Activated CD8-positive, alpha-beta memory T cell treated with anti-CD3 and anti-CD28 coated beads for 24 hours (primary cell): Measurements from ENCODE around the gene FMR1.

Experiments
- DNase-seq: peaks from one replicate; pipeline ENCODE4 v3.0.0-alpha.2; 2020

FMR1 gene

GRCh38 chrX:147911192-147912022, at the start of gene FMR1:
Gene FMR1 (plus strand): TSS chrX:147911919. CDS start chrX:147912180, 261 bp downstream.
- peak; percentile 93 for DNase-seq

- DNase-seq = no peak
These were observed 35.7 kb upstream of the FMR1 start for GRCh38 chrX:147875866-147876596.

- no peak for DNase-seq
These were observed 34.7 kb upstream of the FMR1 start for GRCh38 chrX:147876849-147877646.

- DNase-seq = no peak
These were observed 34.0 kb upstream of the FMR1 start for GRCh38 chrX:147877726-147878125.

GRCh38 chrX:147884958-147885357, 26.8 kb upstream of the FMR1 start:
- DNase-seq = no peak

- no peak for DNase-seq
These were observed 21.0 kb upstream of the FMR1 start for GRCh38 chrX:147890756-147891155.

GRCh38 chrX:147891896-147892295, 19.8 kb upstream of the FMR1 start:
- no peak for DNase-seq

DNA sequence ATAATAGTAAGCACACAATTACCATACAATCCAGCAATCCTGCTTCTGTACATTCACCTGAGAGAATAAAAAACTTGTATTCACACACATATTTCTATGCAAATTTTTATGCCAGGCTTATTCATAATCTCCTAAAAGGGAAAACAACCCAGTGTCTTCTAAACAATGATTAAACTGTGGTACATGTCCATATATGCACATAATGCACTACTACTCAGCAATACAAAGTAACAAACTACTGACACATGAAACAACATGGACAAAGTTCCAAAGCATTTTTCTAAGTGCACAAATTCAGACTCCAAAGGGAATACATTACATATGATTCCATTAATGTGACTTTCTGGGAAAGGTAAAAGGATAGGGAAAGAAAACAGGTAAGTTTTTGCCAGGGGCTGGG, 18.0 kb upstream of the FMR1 start:
- DNase-seq = no peak

DNA sequence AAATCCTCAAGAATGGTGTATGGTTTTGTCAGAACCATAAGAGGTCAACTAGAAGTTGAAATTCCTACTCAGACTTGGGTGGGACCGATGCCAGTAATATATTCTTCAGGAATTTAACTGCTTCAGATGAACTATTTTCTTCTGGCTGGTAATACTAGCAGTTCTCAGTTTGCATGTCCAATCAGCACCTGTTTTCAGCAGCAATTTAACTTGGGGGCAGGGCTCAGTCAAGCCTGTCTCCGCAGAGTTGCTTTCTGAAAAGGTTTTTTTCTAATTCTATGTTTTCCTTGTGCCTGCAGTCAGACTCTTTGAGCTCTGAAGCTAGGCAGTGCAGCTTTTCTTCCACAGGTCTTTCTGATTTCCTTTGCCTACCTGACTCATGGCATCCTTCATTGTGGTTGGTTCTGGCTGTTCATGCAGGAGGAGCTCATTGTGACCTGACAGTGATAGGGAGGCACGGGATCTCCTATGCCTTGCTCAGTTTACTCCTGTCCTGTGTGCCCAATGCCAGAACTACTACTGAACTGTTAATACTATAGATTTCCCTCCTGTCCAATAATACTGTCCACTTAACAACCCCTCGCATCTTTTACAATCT, 17.3 kb upstream of the FMR1 start:
- no peak for DNase-seq

DNA sequence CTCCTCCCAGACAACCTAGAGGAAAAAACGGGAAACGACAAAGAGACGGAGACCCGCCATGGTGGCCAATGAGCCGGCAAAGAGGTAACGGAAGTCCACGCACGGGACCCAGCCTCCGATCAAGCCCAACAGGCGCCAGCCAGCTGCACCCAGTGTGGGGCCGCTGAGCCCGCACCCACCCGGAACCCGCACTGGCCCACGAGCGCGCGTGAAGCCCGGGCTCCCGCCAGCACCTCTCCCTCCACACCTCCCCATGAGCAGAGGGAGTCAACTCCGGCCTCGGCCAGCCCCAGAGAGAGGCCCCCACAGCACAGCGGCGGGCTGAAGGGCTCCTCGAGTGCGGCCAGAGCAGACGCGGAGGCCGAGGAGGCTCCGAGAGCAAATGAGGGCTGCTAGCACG, 14.6 kb upstream of the FMR1 start:
- DNase-seq = no peak

DNA sequence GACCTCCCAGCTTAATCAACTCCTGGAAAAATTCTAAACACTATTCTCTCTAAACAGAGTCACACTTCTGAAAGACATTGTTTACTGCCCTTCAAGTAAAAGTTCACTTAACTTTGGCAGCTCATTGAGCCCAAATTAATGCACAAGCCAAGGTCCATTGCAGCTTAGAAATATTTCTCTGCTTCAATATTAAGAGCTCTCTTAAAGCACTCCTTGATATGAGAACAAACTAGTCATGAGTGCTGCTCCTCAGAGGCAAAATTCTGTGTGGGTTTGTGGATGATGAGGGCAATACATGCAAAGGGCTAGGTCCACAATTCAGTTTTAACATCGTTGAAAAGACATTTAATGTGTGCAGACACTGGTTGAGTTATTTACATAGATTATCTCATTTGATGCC, 12.8 kb upstream of the FMR1 start:
- no peak for DNase-seq

DNA sequence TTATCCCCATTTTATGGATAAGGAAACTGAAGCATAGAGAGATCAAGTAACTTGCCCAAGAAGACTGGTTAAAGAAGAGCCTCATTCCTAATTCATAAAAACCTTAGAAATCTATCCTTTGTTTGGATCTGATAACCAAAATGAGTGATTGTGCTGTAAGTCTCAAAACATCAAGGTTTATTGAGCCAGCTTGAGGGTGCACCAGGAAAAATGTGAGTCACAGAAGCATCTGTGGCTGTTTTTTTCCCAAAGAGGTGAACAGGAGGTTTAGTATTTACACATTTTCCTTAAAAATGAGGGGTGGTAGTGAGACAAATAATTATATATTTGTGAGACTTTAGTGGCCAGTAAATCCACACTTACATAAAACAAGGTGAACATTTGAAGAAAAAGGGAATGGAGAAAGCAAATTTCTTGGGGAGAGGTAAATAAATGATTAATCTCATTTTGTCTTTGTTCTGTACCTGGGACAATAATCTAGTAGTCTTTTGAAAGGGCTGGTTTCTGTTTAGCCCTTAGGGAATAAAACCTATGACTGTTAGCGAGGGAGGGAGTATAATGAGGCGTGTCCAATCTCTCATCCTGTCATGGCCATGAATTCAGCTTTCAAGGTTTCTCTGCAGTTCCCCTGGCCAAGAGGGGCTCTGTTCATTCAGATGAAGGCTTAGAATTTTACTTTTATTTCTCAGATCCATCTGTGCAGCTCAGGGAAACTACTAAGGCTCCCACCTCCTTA, 12.2 kb upstream of the FMR1 start:
- no peak for DNase-seq

DNA sequence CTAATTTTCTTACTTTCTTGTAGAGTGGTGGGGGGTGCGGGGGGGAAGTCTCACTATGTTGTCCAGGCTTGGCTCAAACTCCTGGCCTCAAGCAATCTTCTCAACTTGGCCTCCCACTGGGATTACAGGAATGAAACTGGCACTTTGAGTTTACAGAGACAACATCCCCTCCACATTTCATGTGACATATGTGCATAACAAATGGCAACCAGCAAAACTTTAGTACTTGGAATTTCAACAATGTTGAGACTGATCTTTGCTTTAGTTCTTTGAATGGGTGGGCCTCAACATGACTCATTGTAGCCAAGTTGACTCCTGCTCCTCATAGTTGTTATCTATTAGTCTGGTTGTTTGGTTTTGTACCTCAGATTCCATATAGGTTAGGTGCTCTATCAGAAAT, 11.4 kb upstream of the FMR1 start:
- no peak for DNase-seq

DNA sequence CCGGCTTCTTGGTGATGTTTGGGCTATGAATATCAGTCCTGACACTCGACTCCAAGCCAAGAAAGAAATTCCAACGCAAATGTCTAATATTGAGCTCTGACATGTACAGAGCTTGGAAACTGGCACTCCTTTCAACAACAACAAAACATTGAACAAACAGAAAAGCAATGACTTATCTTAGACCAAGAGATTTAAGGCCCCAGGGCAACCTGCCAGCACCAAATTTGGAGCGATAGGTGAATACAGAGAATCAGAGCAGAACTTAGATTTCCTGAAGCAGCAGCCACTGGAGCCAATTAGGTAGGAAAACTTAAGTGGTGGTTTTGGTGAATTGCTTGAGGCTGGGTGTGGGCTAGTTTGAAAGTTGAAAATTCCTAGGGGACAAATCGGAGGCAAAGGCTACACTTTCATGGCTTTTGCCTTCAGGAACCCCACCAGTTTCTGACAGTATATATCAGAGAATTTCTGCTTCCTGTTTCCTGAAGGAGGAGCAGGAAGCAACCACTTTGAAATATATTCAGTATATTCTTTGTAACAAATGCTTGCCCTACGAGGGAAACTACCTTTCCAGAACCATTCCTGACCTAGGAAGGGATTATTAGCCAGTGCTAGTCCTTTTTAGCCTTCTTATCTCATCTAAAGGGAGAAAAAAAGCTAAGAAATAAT, 10.1 kb upstream of the FMR1 start:
- no peak for DNase-seq

GRCh38 chrX:147902270-147902669, 9.4 kb upstream of the FMR1 start:
- DNase-seq = no peak

- DNase-seq = no peak
These were observed 3.6 kb upstream of the FMR1 start for GRCh38 chrX:147908106-147908505.

GRCh38 chrX:147910607-147911006, 1.1 kb upstream of the FMR1 start:
- DNase-seq = no peak

- DNase-seq = peak; percentile 74
These were observed 528 bp downstream of the FMR1 start for GRCh38 chrX:147912093-147912801.

DNA sequence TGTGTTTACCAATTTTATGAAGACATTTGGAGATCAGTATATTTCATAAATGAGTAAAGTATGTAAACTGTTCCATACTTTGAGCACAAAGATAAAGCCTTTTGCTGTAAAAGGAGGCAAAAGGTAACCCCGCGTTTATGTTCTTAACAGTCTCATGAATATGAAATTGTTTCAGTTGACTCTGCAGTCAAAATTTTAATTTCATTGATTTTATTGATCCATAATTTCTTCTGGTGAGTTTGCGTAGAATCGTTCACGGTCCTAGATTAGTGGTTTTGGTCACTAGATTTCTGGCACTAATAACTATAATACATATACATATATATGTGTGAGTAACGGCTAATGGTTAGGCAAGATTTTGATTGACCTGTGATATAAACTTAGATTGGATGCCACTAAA, 1.9 kb downstream of the FMR1 start:
- DNase-seq = no peak

- no peak for DNase-seq
These were observed 2.9 kb downstream of the FMR1 start for GRCh38 chrX:147914591-147914990.

GRCh38 chrX:147916375-147916968, 4.8 kb downstream of the FMR1 start:
- DNase-seq = no peak
